Esophagus squamous epithelium (tissue), 5 donors: ENCODE data around the gene TM9SF2. TPM values are rescaled to one million over a fixed set of nuclear protein-coding genes. Genes with fewer than 3 reads are reported as not detected.

Experiments used
- DNase-seq: peaks from one replicate; lab custom pipeline; 2025; lab: John Stamatoyannopoulos, UW
- H3K27ac ChIP-seq, 4 donors: fragments of 200-600 bp; sonication (generic); one replicate each; pipeline ENCODE4 v1.5.1; 2016 to 2019; ENCODE audit warnings: mild to moderate bottlenecking in 1 of 4
- H3K27me3 ChIP-seq, 4 donors: fragments of 200-600 bp; sonication (generic); 1 replicate in 3 of 4; 2 replicates in 1 of 4; pipeline versions ENCODE4 v1.5.1 to v1.6.0; 2017 to 2021; ENCODE audit warnings: antibody characterized with exemption in 1 of 4
- H3K36me3 ChIP-seq, 3 donors: fragments of 200-600 bp; sonication (generic); one replicate each; pipeline ENCODE4 v1.5.1; 2016 to 2019
- H3K4me1 ChIP-seq, 3 donors: fragments of 200-600 bp; sonication (generic); one replicate each; pipeline ENCODE4 v1.5.1; 2017 to 2019
- H3K4me3 ChIP-seq, 4 donors: fragments of 200-600 bp; sonication (generic); 1 replicate in 3 of 4; 2 replicates in 1 of 4; pipeline ENCODE4 v1.5.1; 2016 to 2019; ENCODE audit warnings: mild to moderate bottlenecking in 2 of 4, moderate library complexity in 1 of 4
- H3K9me3 ChIP-seq, 3 donors: fragments of 200-600 bp; sonication (generic); one replicate each; pipeline ENCODE4 v1.5.1; 2016 to 2019
- POLR2A ChIP-seq, 4 donors: fragments of 450-650 bp; IDR thresholded peaks; one replicate each; pipeline ENCODE4 v1.6.1; 2017; ENCODE audit warnings: antibody characterized with exemption in 4 of 4, mild to moderate bottlenecking in 4 of 4, moderate library complexity in 3 of 4
- WGBS, 2 donors: methylation state at CpG; one replicate each; pipeline ENCODE4 v1.1.5; 2018; 5-methylcytosine and 5-hydroxymethylcytosine counted together
- intact Hi-C: fragments of 100-400 bp; cut with DNase I; formaldehyde crosslinking; loops from one replicate; pipeline ENCODE4 v1.15.0; 2022
- total RNA-seq, 4 donors: library from RNA; depleted of rRNA; stranded (reverse); fragments of >200 nt; gene quantifications; one replicate each; pipeline ENCODE4 v1.1.0, GENCODE V29; 2016
- TF ChIP-seq, protein P1 (sequence below), 6 experiments: fragments of 450-650 bp in 4 of 6; fragments of 200-600 bp in 2 of 6; sonication (generic) in 2 of 6; IDR thresholded peaks; one replicate each; pipeline ENCODE4 v1.5.1; 2016 to 2019; ENCODE audit warnings: antibody characterized with exemption in 6 of 6, mild to moderate bottlenecking in 4 of 6, moderate library complexity in 4 of 6
- donor health status: DM: yes; HTN: yes; CAD: no.

TM9SF2 gene
- total RNA-seq, 4 donors from 2014 or later = 60.5 to 118 (median 79.0) TPM

GRCh38 chr13:99522298-99522697 lies 21.0 kb downstream of the TM9SF2 start:
- intact Hi-C loops = no loop called here
- Histone ChIP-seq H3K9me3 (no peaks in the 10 kb centered on the region), H3K27me3 (no peaks in the 10 kb centered on the region), H3K36me3 (peaks cover 4 to 96% (median 10%) of the 10 kb centered on the region in 3 donors), H3K4me1 (peaks cover 0 to 4% (median 0%) of the 10 kb centered on the region in 3 donors), H3K27ac (no peak overlapping the region), H3K4me3 (no peak overlapping the region)
- DNase-seq = no peak
- TF ChIP-seq, protein P1, sequence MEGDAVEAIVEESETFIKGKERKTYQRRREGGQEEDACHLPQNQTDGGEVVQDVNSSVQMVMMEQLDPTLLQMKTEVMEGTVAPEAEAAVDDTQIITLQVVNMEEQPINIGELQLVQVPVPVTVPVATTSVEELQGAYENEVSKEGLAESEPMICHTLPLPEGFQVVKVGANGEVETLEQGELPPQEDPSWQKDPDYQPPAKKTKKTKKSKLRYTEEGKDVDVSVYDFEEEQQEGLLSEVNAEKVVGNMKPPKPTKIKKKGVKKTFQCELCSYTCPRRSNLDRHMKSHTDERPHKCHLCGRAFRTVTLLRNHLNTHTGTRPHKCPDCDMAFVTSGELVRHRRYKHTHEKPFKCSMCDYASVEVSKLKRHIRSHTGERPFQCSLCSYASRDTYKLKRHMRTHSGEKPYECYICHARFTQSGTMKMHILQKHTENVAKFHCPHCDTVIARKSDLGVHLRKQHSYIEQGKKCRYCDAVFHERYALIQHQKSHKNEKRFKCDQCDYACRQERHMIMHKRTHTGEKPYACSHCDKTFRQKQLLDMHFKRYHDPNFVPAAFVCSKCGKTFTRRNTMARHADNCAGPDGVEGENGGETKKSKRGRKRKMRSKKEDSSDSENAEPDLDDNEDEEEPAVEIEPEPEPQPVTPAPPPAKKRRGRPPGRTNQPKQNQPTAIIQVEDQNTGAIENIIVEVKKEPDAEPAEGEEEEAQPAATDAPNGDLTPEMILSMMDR (IDR thresholded peaks at IDR 0.05) = no peak
- TF ChIP-seq POLR2A (IDR thresholded peaks at IDR 0.05) = no peak
- 88 to 95% methylated on average over 2 of the region's 2 CpGs for WGBS, 2 donors

DNA sequence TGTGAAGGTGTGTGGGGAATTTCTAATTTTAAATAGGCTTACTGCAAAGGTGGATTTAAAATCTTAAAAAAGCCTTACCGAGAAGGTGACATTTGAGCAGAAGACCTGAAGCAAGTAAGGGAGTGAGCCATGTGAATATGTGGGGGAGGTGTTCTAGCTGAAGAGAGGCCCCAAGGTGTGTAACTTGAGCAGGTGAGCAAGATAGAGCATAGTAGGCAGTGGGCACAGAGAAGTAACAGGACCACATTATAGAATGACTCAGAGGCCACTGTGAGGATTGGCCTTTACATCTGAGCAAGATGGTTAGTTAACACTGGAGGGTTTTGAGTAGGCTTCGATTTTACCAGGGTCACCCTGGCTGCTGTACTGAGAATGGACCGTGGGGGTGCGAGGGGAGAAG lies 22.6 kb downstream of the TM9SF2 start:
- Histone ChIP-seq H3K27ac (no peak overlapping the region), H3K27me3 (no peaks in the 10 kb centered on the region), H3K4me3 (no peak overlapping the region), H3K4me1 (no peaks in the 10 kb centered on the region), H3K9me3 (no peaks in the 10 kb centered on the region), H3K36me3 (peaks cover 4 to 96% (median 10%) of the 10 kb centered on the region in 3 donors)
- intact Hi-C loops = no loop called here
- TF ChIP-seq, protein P1 (IDR thresholded peaks at IDR 0.05) = no peak
- TF ChIP-seq POLR2A (IDR thresholded peaks at IDR 0.05) = no peak
- WGBS, 2 donors = 95 to 98% methylated on average over 4 of the region's 4 CpGs
- DNase-seq = no peak

GRCh38 chr13:99525967-99526366 lies 24.7 kb downstream of the TM9SF2 start:
- 96 to 98% methylated on average over 4 of the region's 4 CpGs for WGBS, 2 donors
- peaks cover 0 to 95% (median 10%) of the 10 kb centered on the region in 3 donors for H3K36me3 ChIP-seq
- DNase-seq = no peak
- intact Hi-C loops = no loop called here
- H3K27me3 ChIP-seq = no peaks in the 10 kb centered on the region
- no peak overlapping the region for H3K27ac ChIP-seq
- H3K4me1 ChIP-seq = no peaks in the 10 kb centered on the region
- no peak overlapping the region for H3K4me3 ChIP-seq
- TF ChIP-seq POLR2A (IDR thresholded peaks at IDR 0.05) = no peak
- no peaks in the 10 kb centered on the region for H3K9me3 ChIP-seq

- Histone ChIP-seq H3K36me3 (peaks cover 0 to 95% (median 10%) of the 10 kb centered on the region in 3 donors), H3K27ac (no peak overlapping the region), H3K9me3 (no peaks in the 10 kb centered on the region), H3K4me1 (no peaks in the 10 kb centered on the region), H3K27me3 (no peaks in the 10 kb centered on the region), H3K4me3 (no peak overlapping the region)
- TF ChIP-seq POLR2A (IDR thresholded peaks at IDR 0.05) = no peak
- 72 to 80% methylated on average over 7 of the region's 7 CpGs for WGBS, 2 donors
- no peak for DNase-seq
- intact Hi-C loops = no loop called here
Measured at GRCh38 chr13:99526549-99526948, 25.3 kb downstream of the TM9SF2 start.

DNA sequence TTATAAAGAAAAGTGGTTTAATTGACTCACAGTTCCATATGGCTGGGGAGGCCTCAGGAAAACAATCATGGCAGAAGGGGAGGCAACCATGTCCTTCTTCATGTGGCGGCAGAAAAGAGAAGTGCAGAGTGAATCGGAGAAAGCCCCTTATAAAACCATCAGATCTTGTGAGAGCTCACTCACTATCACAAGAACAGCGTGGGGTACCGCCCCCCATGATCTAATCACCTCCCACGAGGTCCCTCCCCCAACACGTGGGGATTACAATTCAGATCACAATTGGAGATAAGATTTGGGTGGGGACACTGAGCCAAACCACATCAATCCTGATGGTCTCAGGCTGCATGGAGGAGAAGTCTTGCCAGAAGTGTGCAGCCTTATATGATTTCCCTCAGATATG lies 26.0 kb downstream of the TM9SF2 start:
- intact Hi-C loops = no loop called here
- peaks cover 0 to 95% (median 3%) of the 10 kb centered on the region in 3 donors for H3K36me3 ChIP-seq

GRCh38 chr13:99528547-99528946 lies 27.3 kb downstream of the TM9SF2 start:
- Histone ChIP-seq H3K27me3 (no peaks in the 10 kb centered on the region), H3K4me3 (no peak overlapping the region), H3K4me1 (no peaks in the 10 kb centered on the region), H3K27ac (no peak overlapping the region), H3K9me3 (no peaks in the 10 kb centered on the region), H3K36me3 (peaks cover 0 to 95% (median 0%) of the 10 kb centered on the region in 3 donors)
- TF ChIP-seq, protein P1 (IDR thresholded peaks at IDR 0.05) = peak in 3 of 6 experiments; percentile 8 to 17 (median 14)
- TF ChIP-seq POLR2A (IDR thresholded peaks at IDR 0.05) = no peak
- intact Hi-C loops = no loop called here
- no peak for DNase-seq

More for the DNA sequence above, 26.0 kb downstream of the TM9SF2 start:
- H3K4me3 ChIP-seq = no peak overlapping the region
- H3K4me1 ChIP-seq = no peaks in the 10 kb centered on the region
- TF ChIP-seq, protein P1 (IDR thresholded peaks at IDR 0.05) = no peak
- TF ChIP-seq POLR2A (IDR thresholded peaks at IDR 0.05) = no peak
- no peak for DNase-seq
- 76 to 84% methylated on average over 6 of the region's 6 CpGs for WGBS, 2 donors
- no peaks in the 10 kb centered on the region for H3K9me3 ChIP-seq
- no peaks in the 10 kb centered on the region for H3K27me3 ChIP-seq
- no peak overlapping the region for H3K27ac ChIP-seq
